ENCODE data around the gene ANXA4.

- TF ChIP-seq SMC3 (IDR thresholded peaks at IDR 0.05) (no peak), USF2 (IDR thresholded peaks at IDR 0.05) (no peak), EHMT2 (IDR thresholded peaks at IDR 0.05; ENCODE audit: low read depth) (no peak), MAFK (IDR thresholded peaks at IDR 0.05; ENCODE audit: partially characterized antibody) (no peak), CTCF (IDR thresholded peaks at IDR 0.05) (no peak), NFE2L2 (conservative IDR thresholded peaks at IDR 0.05; ENCODE audit: low read length) (no peak), REST (IDR thresholded peaks at IDR 0.05) (no peak), POLR2A (IDR thresholded peaks at IDR 0.05; ENCODE audit: low read length) (no peak), CHD2 (IDR thresholded peaks at IDR 0.05; ENCODE audit: low read length, partially characterized antibody) (no peak), MAX (IDR thresholded peaks at IDR 0.05) (no peak), EP300 (IDR thresholded peaks at IDR 0.05) (no peak), RAD21 (conservative IDR thresholded peaks at IDR 0.05 in 1 of 2, IDR thresholded peaks at IDR 0.05 in 1 of 2) (no peak), CEBPB (IDR thresholded peaks at IDR 0.05) (no peak)
Measured at GRCh38 chr2:69731147-69731970, 10.6 kb upstream of the ANXA4 start.

Data from A549 (cell line).